HS-27A (cell line): Measurements from ENCODE around the gene MS4A15.

Experiments
- DNase-seq: peaks from one replicate; pipeline ENCODE4 v3.0.0-alpha.2; 2012; ENCODE audit warnings: low read depth, missing footprints

MS4A15 gene

DNA sequence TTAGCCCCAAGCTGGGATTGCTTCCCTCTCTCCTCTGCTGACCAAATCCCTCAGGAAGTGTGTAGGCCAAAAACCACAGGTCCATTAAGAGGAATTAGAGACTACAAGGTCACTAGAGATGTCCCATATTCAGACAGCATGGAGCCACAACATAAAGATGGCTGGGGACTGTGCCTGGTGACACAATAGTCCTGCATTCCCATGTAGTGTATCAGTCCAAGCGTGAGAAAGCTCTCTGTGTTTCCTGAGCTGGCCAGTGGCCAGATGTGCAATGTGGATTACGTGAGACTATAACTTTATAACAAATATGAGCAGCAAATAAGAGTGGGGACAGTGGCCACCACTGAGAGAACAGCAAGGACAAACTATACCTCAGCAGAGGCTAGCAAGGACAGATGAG is 20.9 kb downstream of the MS4A15 start:
- peak; percentile 51 for DNase-seq

DNA sequence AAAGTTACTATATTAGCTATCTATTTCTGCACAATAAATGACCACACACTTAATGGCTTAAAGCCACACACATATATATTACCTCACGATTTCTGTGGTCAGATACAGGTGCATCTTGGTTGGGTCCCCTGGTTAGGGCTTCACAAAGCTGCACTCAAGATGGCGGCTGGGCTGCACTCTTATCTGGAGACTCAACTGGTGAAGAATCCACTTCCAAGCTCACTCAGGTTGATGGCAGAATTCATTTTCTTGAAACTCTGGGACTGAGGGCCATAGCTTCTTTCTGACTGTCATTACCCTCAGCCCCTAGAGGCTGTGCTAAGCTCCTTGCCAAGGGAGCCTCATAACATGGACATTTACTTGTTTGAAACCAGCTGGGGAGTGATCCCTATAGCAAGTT is 23.4 kb downstream of the MS4A15 start:
- DNase-seq, result no peak

DNA sequence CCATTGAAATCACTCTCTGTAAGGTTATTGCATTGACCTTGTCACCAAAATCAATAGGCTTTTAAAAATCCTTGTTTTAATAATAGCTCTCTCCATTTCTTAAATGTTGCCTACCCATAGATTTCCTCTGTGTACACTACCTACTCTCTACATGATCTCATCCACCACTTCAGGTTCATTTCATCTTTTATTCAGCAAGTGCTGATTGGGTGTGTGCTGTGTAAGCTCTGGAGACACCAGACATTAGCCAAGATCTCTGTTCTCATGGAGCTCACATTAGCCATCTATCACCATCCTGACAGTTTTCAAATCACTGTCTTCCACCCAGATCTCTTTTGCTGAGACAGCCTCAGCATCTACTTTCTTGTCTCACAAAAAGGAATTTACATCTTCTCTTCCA is 24.1 kb downstream of the MS4A15 start:
- DNase-seq, result no peak

DNA sequence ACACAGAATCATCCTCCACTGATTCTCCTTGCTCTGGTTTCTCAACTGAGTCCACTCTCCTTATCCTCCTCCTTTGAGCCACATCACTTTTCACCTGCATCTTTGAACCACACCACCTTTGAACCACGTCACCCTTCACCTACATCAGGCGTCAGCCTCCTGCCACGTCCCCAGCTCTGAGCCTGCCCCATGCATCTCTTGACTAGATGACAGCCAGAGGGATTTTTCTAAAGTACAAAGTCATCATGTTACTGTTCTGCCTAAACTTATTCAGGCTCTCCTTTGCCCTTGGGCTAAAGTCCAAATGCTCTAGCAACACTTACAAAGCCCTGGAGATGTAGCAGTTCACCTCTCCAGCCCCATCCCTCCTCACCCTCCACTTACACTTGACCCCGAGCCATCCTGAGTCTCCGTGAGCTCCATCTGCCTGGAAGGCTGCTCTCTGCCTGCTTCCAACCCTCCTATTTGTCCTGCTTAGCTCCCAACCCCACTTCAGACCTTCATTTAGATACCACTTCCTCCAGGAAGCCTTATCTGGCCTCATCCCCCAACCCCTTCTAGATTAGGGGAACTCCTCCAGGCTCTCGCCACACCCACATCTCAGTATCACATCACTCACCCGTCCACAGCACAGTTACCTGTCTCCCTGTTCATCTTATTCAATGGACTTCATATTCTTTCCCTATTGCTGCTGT is 24.8 kb downstream of the MS4A15 start:
- no peak for DNase-seq

DNA sequence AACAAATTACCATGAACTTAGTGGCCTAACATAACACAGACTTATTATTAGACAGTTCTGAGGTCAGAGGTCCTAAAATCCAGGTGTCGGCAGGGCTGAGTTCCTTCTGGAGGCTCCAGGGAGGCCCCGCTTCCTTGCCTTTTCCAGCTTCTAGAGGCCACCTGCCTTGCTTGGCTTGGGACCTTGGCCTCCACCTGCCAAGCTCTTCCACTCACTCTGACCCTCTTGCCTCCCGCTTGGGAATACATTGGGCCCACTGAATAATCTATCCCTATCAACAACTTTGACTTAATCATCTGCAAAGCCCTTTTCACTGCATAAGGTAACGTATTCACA is 25.3 kb downstream of the MS4A15 start:
- DNase-seq, result no peak

DNA sequence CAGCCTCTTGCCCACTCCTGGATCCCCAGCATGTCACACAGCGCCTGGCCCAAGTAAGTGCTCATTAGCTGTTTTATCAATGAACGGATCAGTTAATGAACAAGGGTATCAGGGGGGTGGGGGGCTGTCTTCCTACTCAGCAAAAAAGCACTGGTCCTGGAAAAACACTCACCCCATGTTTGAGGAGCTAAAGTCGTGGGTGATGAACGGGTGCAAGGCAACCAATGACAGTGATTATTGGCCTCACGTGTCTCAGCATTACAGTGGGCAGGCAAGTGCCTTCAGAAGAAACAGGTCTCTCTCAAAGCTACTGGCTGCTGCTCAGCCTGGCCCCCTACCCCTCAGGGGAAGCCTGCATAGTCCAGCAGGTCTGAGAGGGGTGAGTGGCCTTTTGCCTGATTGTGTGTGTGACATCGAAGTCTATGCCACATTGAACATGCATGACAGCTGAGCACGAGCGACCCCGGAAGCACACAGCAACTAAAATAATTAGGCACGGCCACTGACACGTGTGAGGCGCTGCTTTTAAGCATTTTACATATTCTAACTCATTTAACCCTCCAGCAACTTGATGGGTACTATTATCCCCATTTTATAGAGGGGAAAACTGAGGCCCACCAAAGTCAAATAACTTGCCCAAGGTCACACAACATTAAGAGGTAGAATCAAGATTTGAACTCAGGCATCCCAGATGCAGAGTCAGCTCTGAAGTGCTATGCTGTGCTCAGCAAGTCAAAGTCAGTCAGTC is 25.9 kb downstream of the MS4A15 start:
- no peak for DNase-seq

DNA sequence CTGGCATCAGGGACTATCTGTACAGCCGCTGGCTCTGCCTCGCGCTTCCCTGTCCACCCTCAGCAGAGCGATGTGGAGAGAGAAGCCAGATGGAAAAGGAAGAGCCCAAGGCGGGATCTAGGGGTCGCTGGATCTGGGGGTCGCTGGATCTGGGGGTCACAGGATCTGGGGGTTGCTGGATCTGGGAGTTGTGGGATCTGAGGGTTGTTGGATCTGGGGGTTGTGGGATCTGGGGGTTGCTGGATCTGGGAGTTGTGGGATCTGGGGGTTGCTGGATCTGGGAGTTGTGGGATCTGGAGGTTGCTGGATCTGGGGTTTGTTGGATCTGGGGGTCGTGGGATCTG is 26.4 kb downstream of the MS4A15 start:
- DNase-seq, result no peak

DNA sequence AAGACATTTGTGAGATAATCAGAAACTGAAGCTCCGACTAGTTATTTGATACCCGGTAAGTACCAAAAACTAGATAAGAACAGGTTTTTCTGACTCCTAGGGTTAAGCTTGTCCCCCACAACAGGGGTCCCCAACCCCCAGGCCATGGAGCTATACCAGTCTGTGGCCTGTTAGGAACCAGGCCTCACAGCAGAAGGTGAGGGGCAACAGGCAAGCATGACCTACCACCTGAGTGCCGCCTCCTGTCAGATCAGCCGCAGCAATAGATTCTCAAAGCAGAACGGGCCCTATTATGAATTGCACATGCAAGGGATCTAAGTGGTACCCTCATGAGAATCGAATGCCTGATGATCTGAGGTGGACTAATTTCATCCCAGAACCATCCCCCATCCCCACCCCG is 27.2 kb downstream of the MS4A15 start:
- DNase-seq, result no peak

DNA sequence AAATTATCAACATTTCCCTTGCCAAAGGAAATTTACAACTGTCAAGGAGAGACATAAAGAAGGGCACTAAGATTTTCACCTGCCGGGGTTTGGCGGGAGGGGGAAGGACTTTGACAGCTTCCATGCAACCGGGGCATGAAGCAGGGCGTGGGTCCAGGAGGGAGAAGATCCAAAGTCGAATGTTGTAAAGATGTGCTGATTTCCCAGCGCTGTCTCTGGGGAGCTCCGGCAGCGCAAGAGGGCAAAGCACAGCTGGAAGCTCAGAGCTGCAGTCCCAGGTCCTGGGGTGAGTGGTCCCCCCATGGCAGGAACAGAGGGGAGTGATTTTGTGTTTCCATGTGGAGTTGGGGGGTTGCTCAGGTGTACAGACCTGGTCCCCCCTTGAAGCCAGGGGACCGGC is 28.5 kb downstream of the MS4A15 start, which contains the start of gene MS4A10:
TSS of gene MS4A10 (plus strand) at position 198 of the 400 bp plus-strand sequence. CDS start 5,003 bp downstream, outside the sequence.
- DNase-seq, result no peak

DNA sequence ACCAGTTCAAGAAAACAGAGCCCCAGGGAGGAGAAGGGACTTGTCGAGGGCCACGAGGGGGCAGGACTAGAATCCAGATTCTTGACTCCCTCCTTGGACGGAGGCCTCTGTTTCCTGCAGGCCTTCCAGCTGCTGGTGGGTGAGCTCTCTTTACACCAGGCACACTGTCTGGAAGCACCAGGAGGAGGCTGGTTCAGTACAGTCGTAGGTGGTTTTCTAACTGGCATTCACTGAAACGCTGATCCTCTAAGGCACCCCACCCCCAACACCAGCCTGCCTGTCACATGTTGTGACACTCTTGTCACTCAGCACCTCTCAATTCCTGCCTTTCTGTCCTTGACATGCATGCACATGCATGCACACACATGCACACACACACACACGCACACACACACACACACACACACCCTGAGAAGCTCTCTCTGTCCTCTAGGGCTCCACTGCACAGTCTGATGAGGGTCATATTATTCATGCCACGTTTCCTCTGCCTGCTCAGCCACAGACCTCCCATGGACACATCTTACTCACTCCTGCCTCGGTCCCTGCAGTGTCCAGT is 29.2 kb downstream of the MS4A15 start:
- DNase-seq, result no peak

DNA sequence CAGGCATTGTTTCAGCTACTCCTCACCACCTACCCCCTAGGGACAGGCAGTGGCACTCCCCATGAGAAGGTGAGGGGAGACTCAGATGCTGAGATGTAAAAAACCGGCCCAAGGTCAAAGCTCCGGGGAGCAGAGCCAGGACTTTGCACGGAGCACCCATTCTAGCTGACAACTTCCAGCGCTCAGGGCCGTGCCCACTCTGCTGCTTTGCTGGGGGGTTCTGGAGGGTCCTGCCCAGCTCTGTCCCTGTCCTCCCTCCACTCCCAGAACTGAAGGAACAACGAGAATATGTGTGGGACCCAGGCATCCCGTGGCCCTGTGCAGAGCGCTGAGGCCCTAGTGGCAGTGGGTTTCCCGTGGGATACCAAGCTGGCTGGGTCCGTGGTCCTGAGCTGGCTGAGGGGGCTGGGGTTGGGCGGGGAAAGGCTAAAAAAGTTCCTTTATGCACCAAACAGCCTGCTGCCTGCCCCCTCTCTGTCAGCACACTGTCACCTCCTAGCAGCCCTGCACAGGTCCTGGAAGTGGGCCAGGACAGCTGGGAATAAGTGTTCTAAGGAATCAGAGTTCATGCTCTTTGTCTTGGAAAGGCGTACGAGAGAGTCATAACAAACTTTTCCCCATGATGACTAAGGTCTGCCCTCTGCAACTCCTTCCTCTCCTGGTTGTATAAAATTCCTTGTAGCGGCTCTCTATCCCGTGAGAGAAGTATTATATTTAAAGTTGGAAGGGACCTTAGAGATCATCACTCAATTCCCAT is 30.3 kb downstream of the MS4A15 start:
- DNase-seq, result no peak

DNA sequence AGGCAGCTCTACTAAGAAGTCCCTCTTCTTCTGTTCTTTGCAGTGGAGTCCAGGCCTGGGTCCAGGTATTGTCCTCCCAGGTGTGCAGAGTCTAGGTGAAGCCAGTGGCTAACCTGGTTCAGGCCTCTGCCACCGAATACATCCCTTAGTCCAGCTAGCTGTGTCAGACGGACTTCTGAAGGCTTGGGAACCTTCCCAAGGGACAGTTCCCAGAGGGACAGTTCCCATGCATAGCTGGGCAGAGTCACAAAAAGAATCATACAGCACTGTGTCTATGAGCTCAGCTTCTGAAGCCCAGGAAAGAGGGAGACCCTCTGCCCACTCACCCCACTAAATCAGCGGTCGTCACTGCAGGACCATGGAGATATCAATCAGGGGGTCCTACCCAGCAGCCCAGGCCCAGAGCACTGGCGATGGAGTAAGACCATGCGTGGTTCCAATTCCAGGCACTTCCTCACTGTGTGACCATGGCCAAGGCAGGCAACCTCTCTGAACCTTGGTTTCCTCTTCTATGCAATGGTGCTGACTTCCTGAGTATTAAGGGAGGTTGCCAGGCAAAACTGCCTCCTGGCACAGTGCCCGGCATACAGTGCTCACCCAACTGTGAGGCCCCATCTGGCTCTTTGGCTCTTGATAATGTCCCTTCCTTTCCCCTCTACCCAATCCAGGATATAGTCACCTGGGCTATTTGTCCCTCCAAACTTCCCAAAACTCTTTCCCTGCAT is 31.9 kb downstream of the MS4A15 start:
- no peak for DNase-seq

DNA sequence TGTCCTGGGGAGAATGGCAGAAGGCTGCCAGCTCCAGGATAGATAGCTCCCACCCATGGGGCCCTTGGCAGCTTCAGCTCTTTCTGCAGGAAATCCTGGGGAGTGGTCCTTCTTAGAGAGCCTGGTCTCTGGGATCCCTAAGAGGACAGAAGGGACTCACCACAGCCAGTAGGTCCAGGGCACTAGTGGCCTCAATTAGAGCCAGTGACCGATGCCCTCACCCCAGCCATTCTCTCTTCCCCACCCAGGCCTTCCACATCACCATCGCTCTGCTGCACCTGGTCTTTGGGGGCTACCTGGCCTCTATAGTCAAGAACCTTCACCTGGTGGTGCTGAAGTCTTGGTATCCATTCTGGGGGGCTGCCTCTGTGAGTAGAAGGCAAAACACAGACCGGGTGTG is 34.1 kb downstream of the MS4A15 start:
- no peak for DNase-seq

DNA sequence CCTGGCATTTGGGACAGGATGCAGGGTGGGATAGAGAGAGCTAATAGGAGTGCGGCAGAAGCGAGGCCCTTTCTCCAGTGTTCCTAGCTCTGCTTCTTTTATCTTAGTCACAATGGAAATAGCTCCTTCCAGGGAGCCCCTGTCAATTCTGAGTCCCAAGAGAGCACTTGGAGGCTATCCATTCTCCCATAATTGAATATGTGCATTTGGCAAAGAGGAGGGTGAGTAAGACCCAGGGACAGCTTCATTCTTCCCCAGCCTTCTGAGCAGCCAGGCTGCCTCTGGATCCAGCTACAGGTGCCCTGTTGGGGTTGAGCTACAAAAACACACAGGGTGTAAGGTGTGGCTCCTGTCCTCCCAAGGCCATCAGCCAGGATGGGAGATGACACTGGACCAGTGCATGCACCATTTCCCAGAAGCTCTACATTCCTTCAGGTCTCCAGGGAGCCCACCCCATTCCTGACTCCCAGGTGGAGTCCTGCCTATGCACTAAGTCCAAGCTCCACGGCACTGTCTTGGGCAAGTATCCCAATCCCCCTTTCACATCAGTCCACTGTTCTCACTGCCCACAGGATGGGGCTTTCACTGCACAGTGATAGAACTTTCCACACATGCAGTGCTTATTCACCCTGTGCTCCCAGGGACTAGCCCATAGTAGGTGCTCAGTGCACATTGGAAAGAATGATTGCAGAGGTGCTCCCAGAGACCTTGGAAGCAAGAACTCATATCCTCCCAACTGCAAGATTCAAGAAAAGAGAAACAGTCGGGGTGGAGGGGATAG is 34.7 kb downstream of the MS4A15 start:
- DNase-seq, result no peak

DNA sequence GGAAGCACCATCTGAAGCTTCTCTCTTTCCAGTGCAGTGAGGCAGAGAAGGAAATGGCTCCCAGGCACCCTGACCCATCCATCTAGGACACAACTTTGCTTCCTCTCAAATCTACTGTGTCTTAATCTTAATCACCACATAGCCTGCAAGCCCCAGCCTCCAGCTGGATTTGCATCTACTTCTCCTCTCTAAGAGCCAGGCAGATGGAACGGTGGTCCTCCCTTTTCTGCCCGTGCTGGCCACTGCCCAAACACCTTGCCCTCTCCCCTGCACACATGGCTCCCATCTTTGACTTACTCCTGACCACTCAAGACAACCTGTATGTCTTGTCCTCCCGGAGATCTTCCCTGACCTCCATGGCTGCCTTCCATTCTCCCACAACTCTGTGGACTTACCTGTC is 35.9 kb downstream of the MS4A15 start:
- no peak for DNase-seq

DNA sequence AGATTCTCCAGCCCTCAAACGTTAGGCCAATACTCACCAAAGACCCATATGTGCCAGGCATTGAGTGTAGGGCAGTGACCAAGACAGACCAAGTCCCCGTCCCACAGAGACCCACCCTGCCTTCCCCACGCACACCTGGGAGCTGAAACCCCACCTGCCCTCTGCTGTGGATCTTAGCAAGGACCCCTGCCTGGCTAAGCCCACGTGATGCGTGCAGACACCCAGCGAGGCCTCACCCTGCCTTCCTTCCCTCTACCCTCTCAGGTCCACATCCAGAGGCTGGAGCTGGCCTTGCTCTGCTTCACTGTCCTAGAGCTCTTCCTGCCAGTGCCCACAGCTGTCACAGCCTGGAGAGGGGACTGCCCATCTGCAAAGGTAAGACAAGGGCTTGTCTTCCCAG is 38.6 kb downstream of the MS4A15 start:
- no peak for DNase-seq

DNA sequence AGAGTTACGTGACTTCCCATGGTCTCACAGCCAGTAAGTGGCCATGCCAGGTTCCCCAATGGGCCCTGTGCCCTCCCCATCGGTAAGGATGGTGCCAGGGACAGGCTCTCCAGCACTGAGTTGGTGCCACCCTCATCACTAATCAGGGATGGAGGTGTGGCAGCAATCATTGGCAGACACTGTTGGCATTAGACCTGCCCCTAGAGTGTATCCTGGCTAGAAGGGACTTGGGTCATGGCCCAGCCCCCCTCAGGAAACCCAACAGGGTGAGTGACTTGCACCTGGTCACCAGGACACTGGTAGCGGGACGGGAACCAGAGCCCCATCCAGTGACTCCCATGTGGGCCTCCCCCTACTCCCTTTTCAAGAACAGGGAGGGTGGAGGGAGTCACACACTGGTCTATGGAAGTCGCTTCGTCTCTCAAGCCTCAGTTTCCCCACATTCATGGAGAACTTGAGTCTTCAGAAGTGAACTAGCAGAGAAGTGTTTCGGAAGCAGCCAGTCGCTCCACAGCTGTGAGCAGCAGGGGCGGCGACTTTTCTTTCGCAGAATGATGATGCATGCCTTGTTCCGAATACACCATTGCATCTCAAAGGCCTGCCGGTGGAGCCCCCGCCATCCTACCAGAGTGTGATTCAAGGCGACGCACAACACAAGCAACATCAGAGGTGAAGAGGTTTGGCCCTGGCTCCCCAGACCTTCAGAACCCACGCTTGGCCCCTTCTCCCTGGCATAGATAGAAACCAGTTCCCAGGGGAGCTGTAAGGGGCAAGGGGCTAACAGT is 41.4 kb downstream of the MS4A15 start:
- no peak for DNase-seq

DNA sequence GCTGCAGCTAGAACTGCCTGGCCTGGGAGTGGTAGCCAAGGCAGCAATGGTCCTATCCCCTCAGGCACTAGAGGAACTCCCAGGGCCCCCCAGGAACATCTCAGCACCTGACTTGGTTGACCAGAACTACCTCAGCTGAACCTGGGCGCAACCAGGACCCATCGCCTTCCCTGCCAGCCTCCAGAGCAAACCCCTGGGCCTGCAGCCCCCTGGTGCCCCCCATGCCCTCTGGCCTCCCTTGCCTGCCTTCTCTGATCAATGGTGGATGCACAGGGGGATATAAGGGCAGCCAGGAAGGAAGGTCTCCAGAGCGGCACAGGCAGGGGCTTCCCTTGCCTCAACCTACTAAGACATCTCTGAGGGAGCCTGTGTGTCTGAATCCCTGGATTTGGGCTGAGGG is 42.0 kb downstream of the MS4A15 start:
- DNase-seq, result no peak

DNA sequence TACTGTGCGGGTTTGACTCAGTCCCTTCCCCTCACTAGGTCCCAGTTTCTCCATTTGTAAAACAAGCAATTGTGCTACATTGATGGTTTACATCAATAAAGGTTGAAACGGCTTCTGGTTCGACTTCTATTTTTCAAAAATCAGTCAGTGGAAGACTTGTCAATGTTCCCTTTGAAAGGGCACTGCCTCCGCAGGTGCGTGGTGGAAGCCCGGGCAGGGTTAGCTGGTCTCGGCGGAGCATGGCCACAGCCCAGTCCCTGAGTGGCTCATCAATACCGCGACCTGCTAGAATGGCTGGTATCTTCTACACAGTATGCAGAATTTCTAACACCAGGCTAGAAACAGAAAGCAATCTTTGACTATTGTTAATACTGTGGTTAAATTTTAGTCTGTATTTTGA is 44.5 kb downstream of the MS4A15 start:
- no peak for DNase-seq

DNA sequence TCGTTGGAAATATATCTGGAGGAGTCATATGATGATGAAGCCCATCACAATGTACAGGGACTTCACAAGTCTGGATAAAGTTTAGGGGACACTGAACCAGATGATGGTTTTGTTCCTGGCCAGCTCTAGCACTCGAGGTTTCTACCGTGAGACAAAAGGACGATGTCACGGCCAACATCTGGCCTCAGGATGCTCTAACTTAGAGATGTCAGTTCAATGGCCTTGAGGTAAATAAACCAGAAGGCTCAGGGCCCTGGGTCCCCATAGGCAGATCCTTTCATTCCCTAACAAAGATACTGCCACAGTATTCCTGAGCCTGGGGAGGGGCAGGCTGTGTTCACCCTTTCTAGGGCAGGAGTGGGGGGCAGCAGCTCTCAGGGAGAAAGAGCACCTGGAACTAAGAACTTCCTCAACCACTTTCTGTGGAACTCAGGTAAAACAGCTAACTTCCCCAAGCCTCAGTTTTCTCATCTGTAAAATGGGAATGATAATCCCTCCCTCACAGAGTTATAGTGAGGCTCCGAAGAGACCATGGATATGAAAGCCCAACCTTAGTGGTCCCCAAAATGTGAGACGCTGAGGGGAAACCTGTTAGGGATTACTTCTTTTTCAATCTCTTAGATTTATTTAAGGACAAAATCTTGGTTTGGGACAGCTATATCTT is 46.7 kb downstream of the MS4A15 start:
- no peak for DNase-seq
